Gastrocnemius medialis (tissue), 4 donors: ENCODE data around the gene PPIA.

Source experiments
- POLR2A ChIP-seq, 2 donors: fragments of 450-650 bp; IDR thresholded peaks; one replicate each; pipeline ENCODE4 v1.6.1; 2017; ENCODE audit warnings: antibody characterized with exemption in 2 of 2, mild to moderate bottlenecking in 2 of 2, moderate library complexity in 2 of 2
- TF ChIP-seq, protein P1 (sequence below), 5 experiments: fragments of 450-650 bp in 3 of 5; fragments of 200-600 bp in 2 of 5; sonication (generic) in 2 of 5; IDR thresholded peaks in 4 of 5; conservative IDR thresholded peaks in 1 of 5; 1 replicate in 4 of 5; 2 replicates in 1 of 5; pipeline ENCODE4 v1.5.1; 2016 to 2019; ENCODE audit warnings: antibody characterized with exemption in 5 of 5, mild to moderate bottlenecking in 3 of 5, moderate library complexity in 3 of 5

DNA sequence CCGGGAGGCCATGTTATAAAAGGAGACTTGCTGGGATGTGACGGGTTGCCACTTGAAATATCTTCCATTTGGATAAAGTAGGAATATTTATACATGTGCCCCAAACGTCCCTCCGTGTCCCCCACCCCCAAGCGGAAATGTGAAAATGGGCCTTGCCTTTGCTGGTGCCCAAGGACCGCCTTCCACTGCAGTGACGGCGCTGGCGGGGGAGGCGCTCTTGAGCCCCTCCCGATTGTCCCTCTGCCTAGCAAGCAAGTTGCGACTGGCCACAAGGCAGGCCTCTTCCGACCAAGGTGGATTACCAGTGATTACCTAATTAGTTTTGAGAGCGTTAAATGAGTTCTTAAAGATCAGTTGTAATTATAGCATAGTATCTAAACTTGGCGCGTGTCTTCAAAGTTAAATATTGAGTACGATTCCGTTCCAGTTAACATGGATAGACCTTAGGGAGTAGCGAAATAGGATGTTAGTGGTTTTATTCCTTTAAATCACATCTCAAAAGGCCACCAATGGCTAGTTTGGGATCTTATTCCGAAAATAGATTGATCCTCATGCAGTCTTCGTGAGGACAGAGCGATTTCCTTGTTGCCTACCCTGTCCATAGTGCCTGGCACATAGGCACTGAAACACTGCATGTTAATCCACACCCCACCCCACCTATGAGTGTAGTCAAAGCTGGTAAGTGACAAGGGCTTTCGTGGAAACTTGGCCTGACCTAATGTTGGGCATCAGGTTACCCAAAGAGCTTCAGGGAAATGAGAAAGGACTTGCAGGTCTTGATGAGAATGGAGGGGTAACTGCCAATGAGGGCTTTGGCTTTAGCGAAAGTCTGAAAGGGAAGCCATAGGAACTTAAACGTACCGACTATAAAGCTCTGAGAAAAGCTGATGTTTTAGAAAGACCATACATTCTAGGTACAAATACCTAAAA lies 1.1 kb downstream of the PPIA start:
- TF ChIP-seq, protein P1, sequence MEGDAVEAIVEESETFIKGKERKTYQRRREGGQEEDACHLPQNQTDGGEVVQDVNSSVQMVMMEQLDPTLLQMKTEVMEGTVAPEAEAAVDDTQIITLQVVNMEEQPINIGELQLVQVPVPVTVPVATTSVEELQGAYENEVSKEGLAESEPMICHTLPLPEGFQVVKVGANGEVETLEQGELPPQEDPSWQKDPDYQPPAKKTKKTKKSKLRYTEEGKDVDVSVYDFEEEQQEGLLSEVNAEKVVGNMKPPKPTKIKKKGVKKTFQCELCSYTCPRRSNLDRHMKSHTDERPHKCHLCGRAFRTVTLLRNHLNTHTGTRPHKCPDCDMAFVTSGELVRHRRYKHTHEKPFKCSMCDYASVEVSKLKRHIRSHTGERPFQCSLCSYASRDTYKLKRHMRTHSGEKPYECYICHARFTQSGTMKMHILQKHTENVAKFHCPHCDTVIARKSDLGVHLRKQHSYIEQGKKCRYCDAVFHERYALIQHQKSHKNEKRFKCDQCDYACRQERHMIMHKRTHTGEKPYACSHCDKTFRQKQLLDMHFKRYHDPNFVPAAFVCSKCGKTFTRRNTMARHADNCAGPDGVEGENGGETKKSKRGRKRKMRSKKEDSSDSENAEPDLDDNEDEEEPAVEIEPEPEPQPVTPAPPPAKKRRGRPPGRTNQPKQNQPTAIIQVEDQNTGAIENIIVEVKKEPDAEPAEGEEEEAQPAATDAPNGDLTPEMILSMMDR (IDR thresholded peaks at IDR 0.05 in 4 of 5, conservative IDR thresholded peaks at IDR 0.05 in 1 of 5) = peak in 2 of 5 experiments; percentile 29 to 52
- peak in 1 of 2 donors; percentile 27 for TF ChIP-seq POLR2A (IDR thresholded peaks at IDR 0.05)
